Activated T-cell treated with anti-CD3 and anti-CD28 coated beads, Interleukin-2, amount 50 U/mL, for 4 hours (primary cell): ENCODE measurements around the gene SHLD2. TPM values are rescaled to one million over a fixed set of nuclear protein-coding genes. Genes with fewer than 3 reads are reported as not detected.
"Not testable (repeated sequence)": the region's sequence is repeated elsewhere in the genome, so short reads cannot be mapped to it uniquely, and the experiment has no call there.

ENCODE experiments used
- ATAC-seq, 2 donors: fragments of 200-7000 bp; cut with Tn5 transposase; one replicate each; pipeline ENCODE4 v1.10.0; 2021
- DNase-seq: peaks from one replicate; pipeline ENCODE4 v3.0.0-alpha.2; 2020
- H3K27me3 Mint-ChIP-seq: one replicate; pipeline ENCODE4 v1.8.0; 2021; ENCODE audit warnings: low read depth, mixed read lengths
- H3K36me3 Mint-ChIP-seq: one replicate; pipeline ENCODE4 v1.8.0; 2022; ENCODE audit warnings: mixed read lengths; ENCODE audit not compliant: insufficient read depth
- H3K4me1 Mint-ChIP-seq: one replicate; pipeline ENCODE4 v1.8.0; 2021; ENCODE audit warnings: low read depth, mixed read lengths
- H3K4me3 Mint-ChIP-seq: one replicate; pipeline ENCODE4 v1.8.0; 2021; ENCODE audit warnings: mild to moderate bottlenecking, moderate library complexity, mixed read lengths
- H3K9me3 Mint-ChIP-seq: one replicate; pipeline ENCODE4 v1.8.0; 2021; ENCODE audit warnings: mixed read lengths
- total RNA-seq, 3 donors: library from RNA; stranded (reverse); gene quantifications; one replicate each; pipeline ENCODE4 v1.2.1, GENCODE V29; 2021

Gene SHLD2
- total RNA-seq, 3 donors from 2014 or later = 30.5 to 33.6 (median 31.6) TPM

GRCh38 chr10:87234854-87235253 lies 139.8 kb downstream of the SHLD2 start:
- H3K4me1 Mint-ChIP-seq, H3K36me3 Mint-ChIP-seq, ATAC-seq, H3K27me3 Mint-ChIP-seq, DNase-seq, H3K4me3 Mint-ChIP-seq, H3K9me3 Mint-ChIP-seq: not testable (repeated sequence)

- not testable (repeated sequence) for H3K9me3 Mint-ChIP-seq, ATAC-seq, H3K4me1 Mint-ChIP-seq, H3K4me3 Mint-ChIP-seq, H3K36me3 Mint-ChIP-seq, DNase-seq, H3K27me3 Mint-ChIP-seq
Observed at GRCh38 chr10:87237244-87237643, 142.2 kb downstream of the SHLD2 start.

- not testable (repeated sequence) for DNase-seq, H3K27me3 Mint-ChIP-seq, ATAC-seq, H3K36me3 Mint-ChIP-seq, H3K9me3 Mint-ChIP-seq, H3K4me1 Mint-ChIP-seq, H3K4me3 Mint-ChIP-seq
Observed at GRCh38 chr10:87239346-87239808, 144.4 kb downstream of the SHLD2 start.

Other genes with a start within 250 kb of the SHLD2 start
- under 1 TPM in 1 of 3 donors, not detected in 2; 0.18 TPM for gene MMRN2, start 137.6 kb upstream of the SHLD2 start, total RNA-seq
- under 1 TPM in 1 of 3 donors, not detected in 2; 0.63 TPM for gene SNCG, start 136.6 kb upstream of the SHLD2 start, total RNA-seq
- under 1 TPM in 1 of 3 donors, not detected in 2; 0.48 TPM for gene ADIRF, start 126.7 kb upstream of the SHLD2 start, total RNA-seq
- gene FAM25A, start 74.9 kb upstream of the SHLD2 start, total RNA-seq = not detected
- gene GLUD1, start 363 bp upstream of the SHLD2 start, total RNA-seq = 100 to 1,000 TPM; 100 to 111 (median 102) TPM
- under 1 TPM in 2 of 3 donors, not detected in 1; 0.28 to 0.47 TPM for gene NUTM2A, start 130.2 kb downstream of the SHLD2 start, total RNA-seq